GM13977 (cell line): Measurements from ENCODE around the gene LRRC25.

Experiments
- DNase-seq: peaks from one replicate; pipeline ENCODE4 v3.0.0; 2012; ENCODE audit warnings: low spot score
- CTCF ChIP-seq: IDR thresholded peaks from 2 replicates; pipeline ENCODE4 v1.5.1; 2012; ENCODE audit warnings: mild to moderate bottlenecking, control low read depth; ENCODE audit not compliant: insufficient read depth; ENCODE audit errors: extremely low read depth, missing control alignments
- in situ Hi-C: fragments of 300-500 bp; cut with MboI; formaldehyde crosslinking; loops from one replicate; pipeline ENCODE4 v1.12.0; 2022; ENCODE audit warnings: low sequenced_read_pairs, low pct_unique_long_range_greater_than_20kb, mixed read lengths, inconsistent platforms; ENCODE audit not compliant: unreplicated experiment

Gene LRRC25

GRCh38 chr19:18423258-18424020, 26.0 kb upstream of the LRRC25 start:
- no peak for DNase-seq
- in situ Hi-C loops, result no loop called here
- TF ChIP-seq CTCF, result no peak

GRCh38 chr19:18422530-18423191, 25.2 kb upstream of the LRRC25 start:
- DNase-seq, result no peak
- TF ChIP-seq CTCF, result no peak
- in situ Hi-C loops, result no loop called here

DNA sequence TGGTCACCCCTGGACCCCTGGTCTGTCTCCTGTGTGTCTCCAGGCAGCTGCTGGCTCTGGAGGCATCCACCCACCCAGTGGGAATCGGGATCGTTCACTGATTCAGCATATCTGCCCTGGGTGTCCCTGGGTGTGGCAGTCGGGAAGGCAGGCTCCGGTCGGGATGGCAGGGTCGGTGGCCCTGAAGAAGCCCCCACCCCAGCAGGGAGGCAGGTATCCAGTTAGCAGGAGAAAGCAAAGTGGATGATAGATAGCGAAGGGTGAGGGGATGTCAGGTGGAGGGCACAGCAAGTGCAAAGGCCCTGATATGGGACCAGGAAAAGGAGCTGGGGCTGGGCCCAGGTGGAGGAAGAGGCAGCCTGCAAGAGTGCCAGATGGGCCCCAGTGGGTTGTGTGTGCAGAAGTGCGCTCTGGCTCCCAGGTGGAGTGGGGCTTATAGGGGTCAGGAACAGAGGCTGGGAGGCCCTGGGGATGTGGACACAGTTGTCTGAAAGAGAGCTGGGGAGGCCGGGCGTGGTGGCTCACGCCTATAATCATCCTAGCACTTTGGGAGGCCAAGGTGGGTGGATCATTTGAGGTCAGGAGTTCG, 24.0 kb upstream of the LRRC25 start:
- in situ Hi-C loops, result no loop called here
- DNase-seq, result no peak
- no peak for TF ChIP-seq CTCF

DNA sequence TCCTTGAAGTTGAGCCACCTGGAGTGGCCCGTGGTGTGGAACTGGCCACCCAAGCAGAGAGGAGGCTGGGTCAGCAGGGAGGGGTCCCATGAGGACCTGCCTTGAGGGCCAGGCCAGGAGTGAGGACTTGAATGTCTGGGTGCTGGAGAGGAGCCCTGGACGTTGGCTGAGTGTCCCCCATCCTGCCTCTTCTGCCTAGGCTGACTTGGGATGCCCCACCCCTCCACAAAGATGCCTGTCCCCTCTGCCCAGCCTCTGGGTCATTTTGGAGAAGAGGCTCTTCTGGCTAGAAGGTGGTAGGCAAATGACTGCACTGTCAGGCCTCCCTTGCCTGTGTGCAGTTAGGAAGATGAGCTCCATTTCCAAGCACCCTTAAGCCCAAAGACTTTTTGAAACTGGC, 23.5 kb upstream of the LRRC25 start:
- DNase-seq, result no peak
- in situ Hi-C loops, result no loop called here
- TF ChIP-seq CTCF, result no peak

DNA sequence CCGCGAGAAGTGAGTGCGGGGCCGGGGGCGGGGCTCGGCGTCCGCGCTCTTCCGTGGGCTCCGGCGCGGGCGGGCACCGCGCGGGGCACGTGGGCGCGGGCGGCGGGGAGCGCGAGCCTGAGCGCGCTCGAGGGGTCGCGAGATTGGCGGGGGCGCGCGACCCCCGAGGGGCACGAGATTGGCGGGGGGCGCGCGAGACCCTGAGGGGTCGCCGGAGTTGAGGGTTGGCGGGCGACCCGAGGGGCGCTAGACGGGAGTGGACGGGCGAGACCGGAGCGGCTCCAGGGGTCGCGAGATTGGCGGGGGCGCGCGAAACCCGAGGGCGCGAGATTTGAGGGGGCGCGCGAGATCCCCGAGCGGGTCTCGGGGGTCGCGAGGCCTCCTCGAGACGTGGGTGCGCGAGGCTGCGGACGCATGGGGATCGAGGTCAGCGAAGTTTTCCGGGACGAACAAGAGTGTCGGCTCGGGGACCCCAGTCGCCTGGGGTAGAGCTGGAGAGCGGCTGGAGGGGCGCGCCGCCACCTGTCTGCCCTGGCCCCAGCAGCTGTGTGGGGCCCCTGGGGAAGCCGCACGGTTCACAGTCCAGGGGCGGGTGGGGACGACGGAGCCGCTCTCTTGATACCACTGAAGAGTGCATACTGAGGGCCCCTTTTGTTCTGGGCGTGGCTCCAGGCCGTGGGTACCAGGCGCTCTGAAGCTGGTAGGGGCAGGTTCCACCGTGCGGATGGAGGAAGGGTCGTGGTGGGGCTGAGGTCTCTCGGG, 22.5 kb upstream of the LRRC25 start:
- DNase-seq, result peak; percentile 71
- in situ Hi-C loops, result no loop called here
- TF ChIP-seq CTCF, result no peak

- peak; percentile 97 for DNase-seq
- in situ Hi-C loops, result no loop called here
- peak; percentile 45 for TF ChIP-seq CTCF
These were observed 21.8 kb upstream of the LRRC25 start, which contains the start of gene SSBP4 for GRCh38 chr19:18419195-18419698. Gene SSBP4 (plus strand): TSS chr19:18419398. CDS start chr19:18419649, 251 bp downstream.
